ENCODE data around the gene ERICH6B.

Gene ERICH6B

DNA sequence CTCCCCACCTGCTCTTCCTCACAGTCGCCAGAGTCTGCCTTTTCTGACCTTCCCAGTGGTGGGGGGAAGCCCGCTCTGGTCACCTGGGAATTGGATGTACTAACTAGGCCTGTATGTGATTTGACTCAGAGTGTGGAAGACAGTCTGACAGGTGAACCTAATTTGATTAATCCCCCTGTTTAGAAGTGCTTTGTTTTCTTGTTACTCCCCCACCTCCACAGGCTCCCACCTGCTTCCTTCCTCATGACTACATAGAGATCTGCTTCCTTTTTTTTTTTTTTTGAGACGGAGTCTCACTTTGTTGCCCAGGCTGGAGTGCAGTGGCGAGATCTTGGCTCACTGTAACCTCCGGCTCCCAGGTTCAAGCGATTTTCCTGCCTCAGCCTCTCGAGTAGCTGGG lies 106.8 kb downstream of the ERICH6B start:
- in situ Hi-C loops (cut with MboI; ENCODE audit: low sequenced_read_pairs), result no loop called here

GRCh38 chr13:45506811-45507210 lies 108.7 kb downstream of the ERICH6B start:
- in situ Hi-C loops (cut with MboI; ENCODE audit: low sequenced_read_pairs), result no loop called here

- in situ Hi-C loops (cut with MboI; ENCODE audit: low sequenced_read_pairs), result no loop called here
Measured at GRCh38 chr13:45503658-45504057, 111.9 kb downstream of the ERICH6B start.

GRCh38 chr13:45501175-45501526 lies 114.4 kb downstream of the ERICH6B start:
- in situ Hi-C loops (cut with MboI; ENCODE audit: low sequenced_read_pairs), result no loop called here

GRCh38 chr13:45500492-45501174 lies 114.9 kb downstream of the ERICH6B start:
- in situ Hi-C loops (cut with MboI; ENCODE audit: low sequenced_read_pairs), result no loop called here

DNA sequence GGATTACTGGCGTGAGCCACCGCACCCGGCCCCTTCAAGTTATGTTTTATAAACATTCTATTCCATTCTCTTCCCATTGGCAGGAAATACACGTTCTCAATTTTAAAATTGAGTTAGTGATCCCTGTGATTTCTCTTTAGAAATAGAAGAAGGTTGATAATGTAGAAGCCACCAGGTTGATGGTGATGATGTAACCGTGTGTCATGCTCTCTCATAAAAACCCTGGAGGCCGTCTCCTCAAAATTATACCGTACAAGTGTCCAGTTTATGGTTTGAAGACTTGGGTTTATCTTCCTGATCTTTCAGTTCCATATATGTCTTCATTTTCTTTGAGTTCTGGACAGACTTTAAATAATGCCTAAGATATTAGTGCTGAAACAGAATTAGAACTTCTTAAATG lies 118.6 kb downstream of the ERICH6B start:
- in situ Hi-C loops (cut with MboI; ENCODE audit: low sequenced_read_pairs), result no loop called here

DNA sequence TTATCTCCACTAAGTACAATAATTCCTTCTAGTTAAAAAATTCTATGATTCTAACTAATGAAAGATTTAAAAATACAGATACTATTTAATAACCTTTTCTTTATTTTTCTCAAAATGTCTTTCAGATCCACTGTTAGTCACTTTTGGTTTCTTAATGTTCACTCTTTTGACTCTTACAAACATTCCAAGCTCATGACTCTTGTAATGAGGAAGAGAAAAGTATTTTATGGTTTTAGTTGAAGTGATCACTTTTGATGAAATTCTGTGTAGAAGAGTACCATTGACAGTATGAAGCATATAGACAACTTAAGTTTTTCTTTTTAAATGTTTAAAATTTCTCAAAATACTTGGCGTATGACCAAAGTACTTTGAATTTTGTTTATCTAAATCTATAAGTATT lies 123.0 kb downstream of the ERICH6B start:
- in situ Hi-C loops (cut with MboI; ENCODE audit: low sequenced_read_pairs), result no loop called here

Data from HL-60/S4 treated with retinoic acid at 250 ng/mL for 4 days and 3 days (cell line).